ENCODE data around the gene RERE.
"Not testable (repeated sequence)": the region's sequence is repeated elsewhere in the genome, so short reads cannot be mapped to it uniquely, and the experiment has no call there.

Gene RERE

DNA sequence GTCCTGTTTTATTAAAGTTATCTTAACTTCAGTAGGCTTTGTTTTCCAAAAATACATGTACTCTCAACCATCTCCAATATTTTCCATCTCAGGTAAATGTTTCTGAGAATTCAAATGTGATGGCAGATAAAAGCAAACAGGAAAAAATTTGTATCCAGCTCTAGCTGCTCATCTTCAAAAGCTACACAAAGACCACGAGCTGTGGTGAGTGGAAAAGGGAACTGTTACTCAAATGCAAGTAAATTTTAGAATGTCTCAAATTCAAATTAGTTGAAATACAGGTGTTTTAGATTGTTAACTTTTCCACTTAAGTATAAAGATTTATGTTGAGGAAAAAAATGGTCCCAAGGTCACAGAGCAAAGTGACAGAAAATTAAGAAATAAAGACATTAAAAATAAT lies 283.5 kb downstream of the RERE start:
- no peak for DNase-seq

DNA sequence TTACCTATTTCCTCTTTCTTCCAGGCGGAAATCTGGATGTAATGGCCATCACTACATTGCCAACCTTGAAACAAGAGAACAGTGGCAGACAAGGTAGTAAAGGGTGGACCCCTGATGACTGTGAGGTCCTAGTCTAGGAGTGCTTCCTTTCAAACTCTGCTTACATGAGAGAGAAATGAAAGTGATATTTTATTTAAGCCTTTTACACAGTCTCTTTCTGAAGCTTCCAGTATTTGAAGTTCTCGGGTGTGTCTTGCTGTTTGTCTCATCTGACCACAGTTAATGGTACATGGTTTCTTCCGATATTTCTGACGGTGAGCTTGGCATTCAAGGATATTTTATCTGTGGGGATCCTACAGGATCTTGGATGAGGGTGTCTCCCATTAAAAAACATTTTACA lies 284.3 kb downstream of the RERE start:
- DNase-seq: no peak

GRCh38 chr1:8529901-8530300 lies 287.5 kb downstream of the RERE start:
- DNase-seq: no peak

GRCh38 chr1:8527941-8528340 lies 289.5 kb downstream of the RERE start:
- DNase-seq: no peak

GRCh38 chr1:8525558-8526275 lies 291.7 kb downstream of the RERE start:
- peak; percentile 83 for DNase-seq

GRCh38 chr1:8525216-8525557 lies 292.3 kb downstream of the RERE start:
- DNase-seq: peak; percentile 42

DNA sequence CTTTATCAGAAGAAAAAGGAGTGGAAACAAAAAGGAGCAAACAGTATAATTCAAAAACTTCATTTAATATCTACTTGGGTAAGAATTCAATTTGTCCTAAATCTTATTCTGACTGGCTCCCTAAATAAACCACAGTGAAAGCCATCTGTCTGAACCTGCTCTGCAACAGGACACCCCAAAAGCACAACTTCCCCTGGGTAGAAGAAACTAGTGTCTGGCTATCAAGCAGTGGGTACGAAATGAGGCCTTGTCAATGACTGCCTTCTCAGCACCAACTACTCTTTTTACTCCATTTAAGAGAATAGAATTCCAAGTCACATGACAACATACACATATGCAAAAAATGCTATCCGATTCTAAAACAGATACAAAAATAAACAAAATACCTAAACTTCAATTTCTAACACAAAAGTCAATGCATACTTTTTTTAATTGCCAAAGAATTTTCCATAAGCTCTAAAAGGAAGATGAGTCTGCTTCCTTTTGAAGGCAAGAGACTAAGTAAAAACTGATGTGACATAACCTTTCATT lies 292.7 kb downstream of the RERE start:
- DNase-seq: peak; percentile 11

DNA sequence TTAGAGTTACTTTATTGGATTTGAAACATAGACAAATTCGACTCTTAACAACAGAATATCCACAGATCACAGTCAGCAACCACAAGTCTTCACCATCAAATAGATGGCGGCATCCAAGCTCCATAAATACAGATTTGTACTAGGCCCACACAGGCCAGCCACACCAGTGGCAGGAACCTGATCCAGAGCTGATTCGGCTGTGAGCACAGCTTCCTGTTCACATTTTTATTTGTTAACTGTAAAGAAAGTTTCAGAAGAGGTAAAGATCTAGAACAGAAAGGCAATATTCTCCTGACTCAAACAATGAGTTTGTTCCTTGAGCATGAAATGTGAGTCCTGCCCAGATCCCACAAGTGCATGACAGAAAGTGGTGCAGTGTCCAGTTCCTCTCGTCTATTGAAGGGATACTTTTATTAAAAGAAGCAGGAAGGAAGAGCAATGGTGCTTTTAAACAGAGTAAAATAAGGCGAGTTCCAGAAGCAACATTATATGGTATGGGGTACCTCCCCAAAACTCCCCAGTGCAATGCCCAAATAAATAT lies 293.7 kb downstream of the RERE start:
- DNase-seq: peak; percentile 26

- no peak for DNase-seq
These were observed 296.9 kb downstream of the RERE start for GRCh38 chr1:8520483-8520966.

- no peak for DNase-seq
These were observed 298.3 kb downstream of the RERE start for GRCh38 chr1:8519167-8519566.

DNA sequence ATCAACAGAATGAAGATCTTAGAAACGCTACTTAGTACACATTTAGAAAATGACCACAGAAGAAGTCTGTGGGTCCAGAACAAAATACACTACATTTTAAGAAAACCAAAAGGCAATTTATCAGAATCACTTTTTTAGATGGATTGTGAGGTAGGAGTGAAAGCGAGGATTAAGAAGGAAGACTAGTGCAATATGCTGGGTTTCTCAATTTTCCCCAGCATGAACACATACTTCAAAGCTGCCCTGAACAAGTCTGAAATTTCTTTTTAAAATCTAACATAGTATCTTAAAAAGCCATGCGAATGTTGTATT lies 299.0 kb downstream of the RERE start:
- DNase-seq: no peak

DNA sequence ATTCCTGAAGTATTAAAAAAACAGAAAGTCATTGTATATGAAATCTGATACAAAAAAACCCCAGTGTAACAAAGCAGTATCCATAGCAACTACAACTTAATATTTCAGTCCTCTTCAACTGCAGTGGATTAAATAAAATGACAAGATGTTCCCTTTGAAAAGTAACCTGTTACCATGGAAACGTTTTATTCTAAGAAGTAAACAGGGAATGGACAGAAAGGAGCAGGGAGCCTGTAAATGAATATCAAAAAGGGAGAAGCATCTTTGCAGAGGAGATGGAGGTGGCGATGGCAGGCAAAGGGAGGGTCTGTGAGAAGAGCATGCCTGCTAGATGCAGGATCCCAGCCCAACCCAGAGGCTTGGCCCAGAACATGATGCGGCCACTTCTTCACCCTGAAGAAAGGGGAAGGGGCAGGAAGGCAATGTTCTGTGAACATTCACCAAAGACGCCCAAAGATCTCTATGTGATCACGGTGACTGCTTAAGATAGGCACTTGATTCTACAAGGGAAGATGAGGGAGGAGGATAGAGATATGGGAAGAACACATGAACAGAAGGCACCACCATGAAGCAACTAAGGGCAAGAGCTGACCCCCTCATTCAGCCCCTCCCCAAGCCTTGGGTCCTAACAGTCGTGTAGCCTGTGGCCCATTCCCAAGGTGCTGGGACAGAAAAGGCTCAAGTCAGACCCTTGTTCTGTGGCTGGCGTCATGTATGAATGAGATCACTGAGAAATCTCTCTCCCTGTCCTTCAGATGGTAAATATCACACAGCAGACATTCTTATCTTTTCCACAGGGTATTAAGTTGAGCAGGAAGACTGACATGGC lies 299.6 kb downstream of the RERE start:
- DNase-seq: no peak

DNA sequence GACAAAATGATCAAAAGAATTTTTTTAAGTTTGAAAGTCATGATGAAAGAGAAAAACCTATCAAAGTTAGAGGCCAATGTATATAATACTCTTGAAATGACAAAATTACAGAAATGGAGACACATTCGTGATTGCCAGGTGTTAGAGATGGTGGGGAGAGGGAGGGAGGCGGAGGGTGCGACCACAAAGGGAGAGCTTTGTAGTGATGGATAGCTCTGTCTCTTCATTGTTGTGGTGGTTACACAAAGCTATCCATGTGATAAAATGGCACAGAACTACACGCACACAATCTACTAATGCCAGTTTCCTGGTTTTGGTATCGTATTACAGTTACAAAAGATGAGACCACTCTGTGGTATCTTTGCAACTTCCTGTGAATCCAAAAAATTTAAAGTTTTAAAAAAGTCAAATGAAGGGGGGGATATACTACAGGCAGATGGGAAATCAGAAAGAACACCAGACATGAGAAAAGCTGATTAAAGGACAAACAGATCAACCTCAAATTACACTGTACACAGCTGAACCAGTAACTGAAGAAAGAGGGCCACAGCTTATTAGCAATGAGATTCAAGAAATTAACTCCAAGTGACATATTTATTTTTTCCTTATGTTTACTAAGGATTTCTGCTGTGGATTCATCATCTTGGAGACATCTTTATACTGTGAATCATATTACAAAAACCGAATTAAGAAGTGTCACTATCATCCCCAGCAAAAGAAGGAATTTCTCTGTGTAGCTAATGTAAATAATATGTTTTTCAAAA lies 300.5 kb downstream of the RERE start:
- DNase-seq: peak; percentile 15

- no peak for DNase-seq
These were observed 301.1 kb downstream of the RERE start for GRCh38 chr1:8516278-8516777.

GRCh38 chr1:8512504-8512903 lies 304.9 kb downstream of the RERE start:
- no peak for DNase-seq

- DNase-seq: peak; percentile 51
These were observed 307.2 kb downstream of the RERE start for GRCh38 chr1:8510041-8510823.

DNA sequence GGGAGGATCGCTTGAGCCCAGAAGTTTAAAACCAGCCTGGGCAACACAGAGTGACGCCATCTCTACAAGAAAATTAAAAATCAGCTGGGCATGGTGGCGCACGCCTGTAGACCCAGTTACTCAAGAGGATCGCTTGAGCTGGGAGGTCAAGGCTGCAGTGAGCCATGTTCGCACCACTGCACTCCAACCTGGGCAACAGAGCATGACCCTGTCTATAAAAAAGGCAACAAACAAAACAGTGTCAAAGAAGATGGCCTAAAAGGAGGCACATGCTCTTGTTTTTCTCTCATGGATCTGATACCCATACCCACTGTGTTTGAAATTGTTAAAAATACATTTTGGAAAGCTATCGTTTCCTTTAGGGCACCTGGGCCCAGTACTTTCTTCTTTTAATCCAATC lies 307.9 kb downstream of the RERE start:
- no peak for DNase-seq

DNA sequence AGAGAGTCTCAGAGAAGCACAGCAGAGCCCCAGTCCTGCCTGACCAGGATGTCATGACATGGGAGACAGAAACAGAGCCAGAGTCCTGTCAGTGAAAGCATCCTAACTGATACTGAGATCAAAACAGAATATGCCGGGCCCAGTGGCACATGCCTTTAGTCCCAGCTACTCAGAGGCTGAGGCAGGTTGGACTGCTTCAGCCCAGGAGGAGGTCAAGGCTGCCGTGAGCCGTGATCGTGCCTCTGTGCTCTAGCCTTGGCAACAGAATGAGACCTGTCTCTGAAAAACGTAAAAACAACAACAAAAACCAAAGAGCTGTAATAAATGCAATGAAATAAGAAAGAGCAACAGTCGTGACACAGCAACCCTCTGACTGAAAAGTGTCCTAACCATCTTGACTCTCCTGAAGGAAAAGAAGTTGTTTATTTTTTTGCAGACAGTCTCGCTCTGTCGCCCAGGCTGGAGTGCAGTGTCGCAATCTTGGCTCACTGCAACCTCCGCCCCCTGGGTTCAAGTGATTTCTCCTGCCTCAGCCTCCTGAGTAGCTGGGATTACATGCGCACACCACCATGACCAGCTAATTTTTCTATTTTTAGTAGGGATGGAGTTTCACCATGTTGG lies 310.3 kb downstream of the RERE start:
- DNase-seq: no peak

- DNase-seq: no peak
These were observed 311.0 kb downstream of the RERE start for GRCh38 chr1:8506456-8506855.

GRCh38 chr1:8503842-8504241 lies 313.6 kb downstream of the RERE start:
- DNase-seq: no peak

GRCh38 chr1:8502949-8503348 lies 314.5 kb downstream of the RERE start:
- DNase-seq: not testable (repeated sequence)
